Anterior cingulate cortex (tissue), 58 donors: ENCODE results near the gene NAP1L1.

Experiments used
- DNase-seq, 58 donors: peaks; one replicate each; lab custom pipeline; 2025; lab: John Stamatoyannopoulos, UW

NAP1L1 gene

GRCh38 chr12:76083904-76084862, at the start of gene NAP1L1:
Gene NAP1L1 (minus strand): TSS chr12:76084685. CDS start chr12:76074219, 10,466 bp downstream.
- peak; percentile 18 to 99 (median 96) for DNase-seq

- no peak for DNase-seq
Measured at GRCh38 chr12:76127588-76127987, 43.1 kb upstream of the NAP1L1 start.

GRCh38 chr12:76124456-76124855, 40.0 kb upstream of the NAP1L1 start:
- no peak for DNase-seq

- DNase-seq, result no peak
Measured at GRCh38 chr12:76123259-76124212, 39.1 kb upstream of the NAP1L1 start.

- no peak for DNase-seq
Measured at GRCh38 chr12:76119887-76120286, 35.4 kb upstream of the NAP1L1 start.

GRCh38 chr12:76117751-76118150, 33.3 kb upstream of the NAP1L1 start:
- no peak for DNase-seq

- no peak for DNase-seq
Measured at GRCh38 chr12:76117067-76117691, 32.7 kb upstream of the NAP1L1 start.

- no peak for DNase-seq
Measured at GRCh38 chr12:76113800-76114757, 29.6 kb upstream of the NAP1L1 start.

- no peak for DNase-seq
Measured at GRCh38 chr12:76111209-76111749, 26.8 kb upstream of the NAP1L1 start.

- no peak for DNase-seq
Measured at GRCh38 chr12:76109879-76110278, 25.4 kb upstream of the NAP1L1 start.

- no peak for DNase-seq
Measured at GRCh38 chr12:76108356-76108755, 23.9 kb upstream of the NAP1L1 start.

- no peak for DNase-seq
Measured at GRCh38 chr12:76106631-76107030, 22.1 kb upstream of the NAP1L1 start.

- DNase-seq, result no peak
Measured at GRCh38 chr12:76103958-76104357, 19.5 kb upstream of the NAP1L1 start.

- no peak for DNase-seq
Measured at GRCh38 chr12:76101739-76102385, 17.4 kb upstream of the NAP1L1 start.

GRCh38 chr12:76096079-76096646, 11.7 kb upstream of the NAP1L1 start:
- no peak for DNase-seq

GRCh38 chr12:76094754-76095153, 10.3 kb upstream of the NAP1L1 start:
- no peak for DNase-seq

GRCh38 chr12:76091246-76091754, 6.8 kb upstream of the NAP1L1 start:
- peak in 1 of 58 donors; percentile 3 for DNase-seq

- peak in 2 of 58 donors; percentile 14 to 21 for DNase-seq
Measured at GRCh38 chr12:76085520-76085868, 1.0 kb upstream of the NAP1L1 start.
